PFSK-1 (cell line): ENCODE results near the gene TRIM9.

Source experiments
- FOXP2 ChIP-seq: optimal IDR thresholded peaks from 2 replicates; pipeline ENCODE3; 2011; ENCODE audit warnings: borderline replicate concordance, control low read depth, inconsistent platforms; ENCODE audit not compliant: insufficient read depth; ENCODE audit errors: extremely low read length, extremely low read depth
- POLR2AphosphoS5 ChIP-seq: IDR thresholded peaks from 2 replicates; pipeline ENCODE4 v1.6.1; 2012; ENCODE audit warnings: low read depth, mild to moderate bottlenecking, control low read depth, low read length, moderate library complexity
- REST ChIP-seq, 2 experiments: IDR thresholded peaks; 2 replicates each; pipeline versions ENCODE4 v1.6.1 to v1.8.0; 2011 to 2012; ENCODE audit warnings: low read depth in 2 of 2, low read length in 2 of 2, control low read depth in 1 of 2, inconsistent platforms in 1 of 2, mild to moderate bottlenecking in 1 of 2, moderate library complexity in 1 of 2; ENCODE audit not compliant: insufficient read depth in 1 of 2
- SIN3A ChIP-seq: IDR thresholded peaks from 2 replicates; pipeline ENCODE4 v1.6.1; 2012; ENCODE audit warnings: mild to moderate bottlenecking, low read length, moderate library complexity, borderline replicate concordance; ENCODE audit not compliant: insufficient read depth
- TAF1 ChIP-seq: IDR thresholded peaks from 2 replicates; pipeline ENCODE4 v1.6.1; 2012; ENCODE audit warnings: low read length, control low read depth, borderline replicate concordance; ENCODE audit not compliant: insufficient read depth

- no peak for TF ChIP-seq POLR2AphosphoS5
- TF ChIP-seq REST (IDR thresholded peaks at IDR 0.05; ENCODE audit: insufficient read depth in 1 of 2, low read depth in 2 of 2, low read length in 2 of 2): no peak
- no peak for TF ChIP-seq TAF1
- no peak for TF ChIP-seq SIN3A
- no peak for TF ChIP-seq FOXP2
Observed at GRCh38 chr14:50932592-50933495, 162.1 kb downstream of the TRIM9 start.
